ENCODE data around the gene CNOT4. TPM values are rescaled to one million over a fixed set of nuclear protein-coding genes. Genes with fewer than 3 reads are reported as not detected.

CNOT4 gene
- total RNA-seq (10 to 100 TPM; 16.3 to 38.9 (median 32.9) TPM), polyA plus RNA-seq (10 to 100 TPM in 1 of 2 donors, 1 to 10 TPM in 1; 9.1 to 30.5 TPM)
- long read RNA-seq, donor 1, full-length matches to known transcripts: 3 of 24 reads
- long read RNA-seq, donor 1, partial matches to known transcripts: 18 of 24 reads
- long read RNA-seq, donor 1, other reads (novel, unspliced or antisense): 3 of 24 reads
- long read RNA-seq, donor 2, partial matches to known transcripts: 13 of 17 reads
- long read RNA-seq, donor 2, other reads (novel, unspliced or antisense): 0 of 17 reads
- long read RNA-seq, donor 3, full-length matches to known transcripts: 19 of 28 reads
- long read RNA-seq, donor 3, partial matches to known transcripts: 5 of 28 reads
- long read RNA-seq, donor 3, other reads (novel, unspliced or antisense): 4 of 28 reads

DNA sequence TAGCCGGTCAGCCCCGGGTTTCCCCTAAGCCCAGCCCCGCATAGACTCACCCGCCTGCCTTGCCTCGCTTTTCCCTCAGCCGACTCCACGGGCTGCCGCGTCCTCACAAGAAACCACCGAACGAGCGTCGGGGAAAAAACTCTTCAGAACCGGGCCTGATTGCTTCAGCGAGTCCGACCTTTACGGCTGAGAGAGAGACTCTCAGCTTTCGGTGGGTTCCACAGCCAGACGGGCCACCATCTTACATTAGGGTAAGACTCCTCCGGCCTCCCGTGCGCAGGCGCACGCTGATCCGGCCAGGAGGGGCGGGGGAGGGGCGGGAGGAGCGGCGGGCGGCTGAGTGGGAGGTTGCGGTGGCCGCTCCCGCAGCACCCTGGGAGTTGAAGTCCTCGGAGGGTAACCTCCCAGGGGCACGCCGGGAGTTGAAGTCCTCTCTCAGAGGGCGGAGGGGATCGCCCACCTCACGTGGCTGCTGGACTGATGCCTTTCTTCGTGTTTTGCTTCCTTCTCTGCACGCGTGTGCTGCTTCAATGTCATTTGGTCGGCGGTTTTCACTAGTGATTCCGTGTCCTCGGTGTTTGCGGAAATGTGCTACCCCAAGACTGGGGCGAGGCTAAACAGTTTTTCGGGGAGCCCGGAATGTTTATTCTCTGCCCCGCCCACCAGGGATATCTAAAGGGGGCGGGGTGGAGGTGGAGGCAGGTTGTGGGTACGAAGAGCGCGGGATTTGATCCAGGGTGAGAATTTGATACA, at the start of gene CNOT4:
Gene CNOT4, minus strand, starts transcription at position 264 of the 753 bp plus-strand sequence. CDS start 71,771 bp downstream, outside the sequence.
- H3K9me3 ChIP-seq: no peaks in the 10 kb centered on the region
- WGBS, 3 donors: 0 to 1% (median 0%) methylated on average over 46 to 55 of the region's 55 CpGs
- peaks cover 4% of the 10 kb centered on the region for H3K4me1 ChIP-seq (ENCODE audit: insufficient read depth)
- H3K27me3 ChIP-seq: no peaks in the 10 kb centered on the region
- H3K4me3 ChIP-seq: peak within 1 kb of the TSS; percentile 84
- DNase-seq: peak; percentile 95 to 98 (median 95)
- no peak for TF ChIP-seq CTCF (IDR thresholded peaks at IDR 0.05)
- peak; percentile 61 for TF ChIP-seq POLR2A (IDR thresholded peaks at IDR 0.05)
- intact Hi-C loops (cut with DNase I): loop anchor here in 1 of 4 donors (5.0 kb wide), 1 partner anchor 233 kb away; no protein-coding TSS in a partner anchor
- peak within 1 kb of the TSS; percentile 72 to 90 for H3K27ac ChIP-seq
- H3K36me3 ChIP-seq: no peaks in the 10 kb centered on the region

DNA sequence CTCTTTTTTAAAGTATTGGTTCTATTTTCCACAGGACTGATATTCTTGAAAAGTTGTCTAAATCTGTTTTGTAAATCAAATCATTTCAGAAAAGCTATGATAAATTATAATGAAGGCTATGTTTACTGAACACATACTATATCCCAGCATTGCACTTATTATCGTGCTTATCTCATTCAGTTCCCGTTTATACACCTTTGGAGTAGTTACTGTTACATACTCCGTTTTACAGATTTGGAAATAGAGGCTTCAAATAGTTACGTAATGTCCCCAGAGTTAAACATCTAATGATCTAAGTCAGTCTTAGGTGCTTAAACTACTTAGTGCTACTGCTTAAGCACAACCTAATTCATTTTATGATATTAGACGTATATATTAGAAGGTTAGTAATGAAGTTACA, 49.0 kb upstream of the CNOT4 start:
- no peaks in the 10 kb centered on the region for H3K4me1 ChIP-seq (ENCODE audit: insufficient read depth)
- H3K4me3 ChIP-seq: peak overlapping the region; percentile 91
- no peak for TF ChIP-seq EP300 (IDR thresholded peaks at IDR 0.05)
- peak overlapping the region in 1 of 2 donors; percentile 89 for H3K27ac ChIP-seq
- no peaks in the 10 kb centered on the region for H3K27me3 ChIP-seq
- no peaks in the 10 kb centered on the region for H3K36me3 ChIP-seq
- no peak for DNase-seq
- intact Hi-C loops (cut with DNase I): loop anchor here in 3 of 4 donors (5.0 kb wide), 1 partner anchor 277 kb away; no protein-coding TSS in a partner anchor
- H3K9me3 ChIP-seq: no peaks in the 10 kb centered on the region
- WGBS, 3 donors: 33 to 51% (median 42%) methylated on average over 5 of the region's 5 CpGs

GRCh38 chr7:135558337-135558767, 48.5 kb upstream of the CNOT4 start:
- peak; percentile 15 to 53 (median 42) for DNase-seq
- Histone ChIP-seq H3K27me3 (no peaks in the 10 kb centered on the region), H3K9me3 (no peaks in the 10 kb centered on the region), H3K36me3 (no peaks in the 10 kb centered on the region), H3K27ac (peak overlapping the region; percentile 89), H3K4me3 (peak overlapping the region; percentile 91), H3K4me1 (ENCODE audit: insufficient read depth) (no peaks in the 10 kb centered on the region)
- TF ChIP-seq POLR2A (IDR thresholded peaks at IDR 0.05) (no peak), CTCF (IDR thresholded peaks at IDR 0.05) (peak in 2 of 3 donors; percentile 18 to 32), EP300 (IDR thresholded peaks at IDR 0.05) (no peak)
- intact Hi-C loops (cut with DNase I): loop anchor here in 3 of 4 donors (5.0 kb wide), 1 partner anchor 276 kb away; no protein-coding TSS in a partner anchor
- WGBS, 3 donors: 0% methylated on average over 16 of the region's 16 CpGs

- H3K4me1 ChIP-seq (ENCODE audit: insufficient read depth): no peaks in the 10 kb centered on the region
- no peaks in the 10 kb centered on the region for H3K9me3 ChIP-seq
- H3K27ac ChIP-seq: peak within 1 kb of the TSS; percentile 89
- H3K27me3 ChIP-seq: no peaks in the 10 kb centered on the region
- TF ChIP-seq POLR2A (IDR thresholded peaks at IDR 0.05) (peak; percentile 55), EP300 (IDR thresholded peaks at IDR 0.05) (no peak), CTCF (IDR thresholded peaks at IDR 0.05) (peak in 2 of 3 donors; percentile 24 to 45)
- peak; percentile 62 to 87 (median 73) for DNase-seq
- H3K4me3 ChIP-seq: peak within 1 kb of the TSS; percentile 91
- 2 to 3% (median 2%) methylated on average over 38 of the region's 38 CpGs for WGBS, 3 donors
- intact Hi-C loops (cut with DNase I): loop anchor here in 3 of 4 donors (5.0 kb wide), 1 partner anchor 275 kb away; no protein-coding TSS in a partner anchor
- no peaks in the 10 kb centered on the region for H3K36me3 ChIP-seq
These were observed 47.8 kb upstream of the CNOT4 start, which contains the start of gene NUP205 for GRCh38 chr7:135557455-135558336. Gene NUP205, plus strand, starts transcription at chr7:135557917. Its CDS starts 28 bp downstream, at chr7:135557945.
